Lung (tissue), 12 donors: Measurements from ENCODE around the gene SERPINE3. TPM values are rescaled to one million over a fixed set of nuclear protein-coding genes. Genes with fewer than 3 reads are reported as not detected.

Experiments used
- ATAC-seq: fragments of 200-7000 bp; cut with Tn5 transposase; one replicate; pipeline ENCODE4 v1.9.1; 2020; ENCODE audit warnings: moderate number of reproducible peaks; ENCODE audit not compliant: insufficient read depth, low FRiP score
- DNase-seq, 3 donors: peaks; one replicate each; pipeline ENCODE4 v3.0.0-alpha.2; 2013 to 2017
- H3K27ac ChIP-seq, 2 donors: one replicate each; pipeline ENCODE4 v1.5.1; 2013; ENCODE audit warnings: mild to moderate bottlenecking in 2 of 2, moderate library complexity in 2 of 2, control low read depth in 1 of 2, inconsistent platforms in 1 of 2, low read depth in 1 of 2, low read length in 1 of 2
- H3K27me3 ChIP-seq, 3 donors: one replicate each; pipeline ENCODE4 v1.5.1; 2013; ENCODE audit warnings: low read length in 2 of 3; ENCODE audit not compliant: control insufficient read depth in 3 of 3, insufficient read depth in 3 of 3
- H3K36me3 ChIP-seq, 4 donors: one replicate each; pipeline ENCODE4 v1.5.1; 2013; ENCODE audit warnings: low read length in 4 of 4, mild to moderate bottlenecking in 1 of 4, moderate library complexity in 1 of 4; ENCODE audit not compliant: control insufficient read depth in 4 of 4, insufficient read depth in 4 of 4
- H3K4me1 ChIP-seq, 5 donors: one replicate each; pipeline ENCODE4 v1.5.1; 2013; ENCODE audit warnings: low read length in 5 of 5, mild to moderate bottlenecking in 2 of 5, moderate library complexity in 1 of 5; ENCODE audit not compliant: control insufficient read depth in 5 of 5, insufficient read depth in 5 of 5
- H3K4me3 ChIP-seq: one replicate; pipeline ENCODE4 v1.5.1; 2013; ENCODE audit warnings: mild to moderate bottlenecking, control low read depth, moderate library complexity
- H3K9ac ChIP-seq, 2 donors: one replicate each; pipeline ENCODE4 v1.5.1; 2013; ENCODE audit warnings: low read length in 2 of 2, control low read depth in 1 of 2; ENCODE audit not compliant: insufficient read depth in 1 of 2
- H3K9me3 ChIP-seq, 4 donors: one replicate each; pipeline ENCODE4 v1.5.1; 2013; ENCODE audit warnings: low read length in 3 of 4, mild to moderate bottlenecking in 1 of 4, moderate library complexity in 1 of 4; ENCODE audit not compliant: control insufficient read depth in 4 of 4, insufficient read depth in 3 of 4
- WGBS, 2 donors: extraction: QIAGEN DNeasy Blood & Tissue Kit; methylation state at CpG; one replicate each; pipeline ENCODE4 v1.1.7; 2013; 5-methylcytosine and 5-hydroxymethylcytosine counted together
- polyA plus RNA-seq, 2 donors: library from polyadenylated mRNA; stranded (reverse); fragments of 200-250 nt; gene quantifications; one replicate each; pipeline ENCODE4 v1.2.1, GENCODE V29; 2013
- total RNA-seq, 2 donors: library from RNA; depleted of rRNA in 1 of 2; stranded (reverse); fragments of >200 nt in 1 of 2; gene quantifications; one replicate each; pipeline ENCODE4 v1.2.1, GENCODE V29; 2014 to 2021
- TF ChIP-seq, protein P1 (sequence below): IDR thresholded peaks from 2 replicates; pipeline ENCODE4 v1.5.1; 2012; ENCODE audit warnings: mild to moderate bottlenecking; ENCODE audit errors: control extremely low read depth, extremely low read depth
- donor health status: control.
- donor health status: control.
- donor health status: Bipolar disorder and iron deficiency.
- donor health status: healthy.
- donor health status: DM: yes; HTN: yes; CAD: no.

The SERPINE3 gene
- total and polyA plus RNA-seq, 4 donors: not detected

- no peak overlapping the region for H3K27ac ChIP-seq
- TF ChIP-seq, protein P1, sequence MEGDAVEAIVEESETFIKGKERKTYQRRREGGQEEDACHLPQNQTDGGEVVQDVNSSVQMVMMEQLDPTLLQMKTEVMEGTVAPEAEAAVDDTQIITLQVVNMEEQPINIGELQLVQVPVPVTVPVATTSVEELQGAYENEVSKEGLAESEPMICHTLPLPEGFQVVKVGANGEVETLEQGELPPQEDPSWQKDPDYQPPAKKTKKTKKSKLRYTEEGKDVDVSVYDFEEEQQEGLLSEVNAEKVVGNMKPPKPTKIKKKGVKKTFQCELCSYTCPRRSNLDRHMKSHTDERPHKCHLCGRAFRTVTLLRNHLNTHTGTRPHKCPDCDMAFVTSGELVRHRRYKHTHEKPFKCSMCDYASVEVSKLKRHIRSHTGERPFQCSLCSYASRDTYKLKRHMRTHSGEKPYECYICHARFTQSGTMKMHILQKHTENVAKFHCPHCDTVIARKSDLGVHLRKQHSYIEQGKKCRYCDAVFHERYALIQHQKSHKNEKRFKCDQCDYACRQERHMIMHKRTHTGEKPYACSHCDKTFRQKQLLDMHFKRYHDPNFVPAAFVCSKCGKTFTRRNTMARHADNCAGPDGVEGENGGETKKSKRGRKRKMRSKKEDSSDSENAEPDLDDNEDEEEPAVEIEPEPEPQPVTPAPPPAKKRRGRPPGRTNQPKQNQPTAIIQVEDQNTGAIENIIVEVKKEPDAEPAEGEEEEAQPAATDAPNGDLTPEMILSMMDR: no peak
- no peak overlapping the region for H3K4me3 ChIP-seq
- H3K9ac ChIP-seq: no peak overlapping the region
- peaks cover 0 to 13% (median 0%) of the 10 kb centered on the region in 5 donors for H3K4me1 ChIP-seq
- H3K27me3 ChIP-seq: no peaks in the 10 kb centered on the region
- ATAC-seq: no peak
- H3K9me3 ChIP-seq: no peaks in the 10 kb centered on the region
- H3K36me3 ChIP-seq: no peaks in the 10 kb centered on the region
- DNase-seq: no peak
- 90 to 92% methylated on average over 2 of the region's 2 CpGs for WGBS, 2 donors
Measured at GRCh38 chr13:51346397-51346796, 6.9 kb downstream of the SERPINE3 start.

DNA sequence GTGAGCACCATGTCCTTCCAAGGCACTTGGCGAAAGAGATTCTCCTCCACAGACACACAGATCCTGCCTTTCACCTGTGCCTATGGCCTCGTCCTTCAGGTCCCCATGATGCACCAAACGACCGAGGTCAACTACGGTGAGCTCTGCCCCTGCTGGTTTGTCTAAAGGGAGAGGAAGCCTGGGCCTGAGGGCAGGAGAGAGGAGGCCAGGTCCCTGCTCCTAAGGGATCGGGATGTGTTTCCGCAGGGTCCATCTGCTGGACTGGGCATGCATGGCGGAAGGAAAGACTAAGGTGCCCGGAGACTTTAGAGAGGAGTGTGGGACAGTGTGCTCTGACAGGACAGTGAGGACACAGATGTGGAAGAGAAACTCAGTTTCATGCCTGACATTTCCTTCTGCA, 7.6 kb downstream of the SERPINE3 start:
- Histone ChIP-seq H3K4me3 (no peak overlapping the region), H3K9ac (no peak overlapping the region), H3K9me3 (no peaks in the 10 kb centered on the region), H3K27ac (no peak overlapping the region), H3K27me3 (no peaks in the 10 kb centered on the region), H3K36me3 (no peaks in the 10 kb centered on the region), H3K4me1 (peaks cover 0 to 13% (median 0%) of the 10 kb centered on the region in 5 donors)
- ATAC-seq (no peak), DNase-seq (no peak)
- WGBS, 2 donors: 87 to 97% methylated on average over 9 of the region's 9 CpGs
- TF ChIP-seq, protein P1: no peak

DNA sequence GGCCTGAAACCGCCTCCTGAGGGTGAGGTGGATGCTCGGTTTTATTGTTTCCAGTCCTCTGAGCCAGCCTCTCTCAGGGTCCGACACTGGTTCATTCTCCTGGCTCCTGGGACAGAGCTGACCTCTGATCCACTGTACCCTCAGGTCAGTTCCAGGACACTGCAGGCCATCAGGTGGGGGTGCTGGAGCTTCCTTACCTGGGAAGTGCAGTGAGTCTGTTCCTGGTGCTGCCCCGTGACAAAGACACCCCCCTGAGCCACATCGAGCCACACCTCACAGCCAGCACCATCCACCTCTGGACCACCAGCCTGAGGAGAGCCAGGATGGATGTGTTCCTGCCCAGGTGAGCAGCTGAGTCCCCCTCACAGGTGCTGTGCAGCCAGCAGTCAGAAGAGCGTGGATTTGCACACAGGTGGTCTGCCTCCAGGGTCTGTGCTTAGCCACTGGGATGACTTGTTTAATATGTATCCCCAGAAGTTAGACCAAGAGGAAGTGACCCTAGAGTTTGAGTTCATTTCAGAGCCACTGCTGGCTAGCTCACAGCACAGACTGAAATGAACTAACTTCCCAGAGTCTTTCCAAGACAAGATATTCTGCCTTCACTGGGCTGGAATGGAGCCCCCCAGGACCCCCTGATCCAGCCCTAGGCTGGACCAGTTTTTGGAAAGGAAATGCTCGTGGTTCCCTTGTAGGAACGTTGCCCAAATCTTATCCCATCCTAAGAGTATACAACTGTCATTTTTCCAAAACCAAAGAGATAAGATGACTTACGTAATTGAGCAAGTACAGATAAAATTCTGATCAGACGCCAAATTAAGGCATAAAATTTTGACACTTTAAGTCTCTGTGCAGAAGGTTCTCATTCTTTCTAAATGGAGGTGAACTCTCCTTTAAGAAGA, 8.8 kb downstream of the SERPINE3 start:
- H3K9me3 ChIP-seq: no peaks in the 10 kb centered on the region
- TF ChIP-seq, protein P1: no peak
- ATAC-seq (no peak), DNase-seq (peak in 1 of 3 donors; percentile 47)
- H3K36me3 ChIP-seq: no peaks in the 10 kb centered on the region
- H3K27ac ChIP-seq: no peak overlapping the region
- WGBS, 2 donors: 79 to 82% methylated on average over 10 of the region's 10 CpGs
- no peak overlapping the region for H3K4me3 ChIP-seq
- H3K4me1 ChIP-seq: peaks cover 0 to 13% (median 0%) of the 10 kb centered on the region in 5 donors
- H3K27me3 ChIP-seq: no peaks in the 10 kb centered on the region
- no peak overlapping the region for H3K9ac ChIP-seq
